Ammon's horn (tissue), 1 donor: ENCODE measurements around the gene ACLY.
"Not testable (repeated sequence)": the region's sequence is repeated elsewhere in the genome, so short reads cannot be mapped to it uniquely, and the experiment has no call there.

Experiments used
- DNase-seq: peaks from one replicate; pipeline ENCODE4 v3.0.0-alpha.2; 2016; ENCODE audit warnings: low spot score

The ACLY gene

GRCh38 chr17:41939693-41940090 is 20.9 kb upstream of the ACLY start:
- no peak for DNase-seq

GRCh38 chr17:41939044-41939692 is 20.4 kb upstream of the ACLY start:
- DNase-seq, result no peak

DNA sequence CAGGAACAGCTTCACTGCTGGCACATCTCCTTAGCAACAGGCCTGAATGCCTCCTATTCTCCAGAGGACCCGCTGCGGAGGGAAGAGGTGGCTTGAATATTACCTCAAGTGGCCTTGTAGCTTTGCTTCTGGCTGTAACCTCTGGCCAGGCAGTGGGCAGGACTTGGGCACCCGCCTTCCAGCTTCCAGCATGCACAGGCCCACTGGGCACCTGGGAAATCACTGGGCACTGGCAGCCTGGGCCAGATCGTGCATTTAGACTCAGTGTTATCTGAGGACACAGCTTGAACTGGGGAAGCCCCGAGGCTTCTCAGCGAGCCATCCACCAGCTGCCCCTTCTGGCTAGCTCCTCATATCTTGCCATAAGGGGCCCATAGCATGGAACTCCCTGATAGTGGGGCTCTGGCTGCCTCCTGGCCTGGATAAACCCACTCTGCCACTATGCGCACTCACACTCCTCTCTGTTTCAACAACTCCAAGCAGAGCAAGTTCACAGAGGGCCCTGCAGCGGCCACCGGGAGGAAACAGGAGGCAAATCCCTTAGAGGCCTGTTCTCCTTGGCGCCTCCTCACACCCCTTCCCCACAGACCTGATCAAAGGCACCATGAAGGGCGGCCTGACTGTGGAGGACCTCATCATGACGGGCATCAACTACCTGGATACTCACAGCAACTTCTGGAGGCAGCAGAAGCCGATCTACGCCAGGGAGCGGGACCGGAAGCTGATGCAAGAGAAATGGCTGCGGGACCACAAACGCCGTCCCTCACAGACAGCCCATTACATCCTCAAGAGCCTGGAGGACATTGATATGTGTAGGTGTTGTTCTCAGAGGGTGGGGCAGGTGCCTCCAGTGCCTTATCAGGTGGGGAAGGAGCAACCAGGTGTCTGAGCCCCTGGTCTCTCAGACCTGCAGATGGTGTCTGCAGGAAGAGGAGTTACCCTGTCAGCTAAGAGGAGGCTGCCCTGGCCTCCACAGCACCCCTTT is 19.5 kb upstream of the ACLY start:
- no peak for DNase-seq

DNA sequence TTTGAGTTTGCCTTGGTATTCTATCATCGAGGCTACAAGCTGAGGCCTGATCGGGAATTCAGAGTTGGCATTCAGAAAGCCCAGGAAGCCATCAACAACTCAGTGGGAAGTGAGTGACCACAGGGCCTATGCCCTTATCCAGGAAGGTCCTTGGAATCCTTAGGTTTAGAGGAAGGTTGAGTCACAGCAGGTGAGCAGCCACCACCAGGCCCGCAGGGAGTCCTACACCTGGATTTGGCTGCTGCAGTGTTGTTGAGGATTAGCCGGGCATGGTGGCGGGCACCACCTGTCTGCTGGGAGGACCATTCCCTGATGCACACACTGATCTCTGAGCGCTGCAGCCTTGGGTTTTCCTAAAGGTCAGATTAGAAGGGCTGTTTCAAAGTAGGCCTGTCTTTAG is 16.9 kb upstream of the ACLY start:
- DNase-seq, result no peak

GRCh38 chr17:41932816-41933389 is 14.2 kb upstream of the ACLY start:
- peak; percentile 28 for DNase-seq

- not testable (repeated sequence) for DNase-seq
These were observed 13.0 kb upstream of the ACLY start for GRCh38 chr17:41931715-41932114.

- DNase-seq, result not testable (repeated sequence)
These were observed 12.0 kb upstream of the ACLY start for GRCh38 chr17:41930833-41931156.

DNA sequence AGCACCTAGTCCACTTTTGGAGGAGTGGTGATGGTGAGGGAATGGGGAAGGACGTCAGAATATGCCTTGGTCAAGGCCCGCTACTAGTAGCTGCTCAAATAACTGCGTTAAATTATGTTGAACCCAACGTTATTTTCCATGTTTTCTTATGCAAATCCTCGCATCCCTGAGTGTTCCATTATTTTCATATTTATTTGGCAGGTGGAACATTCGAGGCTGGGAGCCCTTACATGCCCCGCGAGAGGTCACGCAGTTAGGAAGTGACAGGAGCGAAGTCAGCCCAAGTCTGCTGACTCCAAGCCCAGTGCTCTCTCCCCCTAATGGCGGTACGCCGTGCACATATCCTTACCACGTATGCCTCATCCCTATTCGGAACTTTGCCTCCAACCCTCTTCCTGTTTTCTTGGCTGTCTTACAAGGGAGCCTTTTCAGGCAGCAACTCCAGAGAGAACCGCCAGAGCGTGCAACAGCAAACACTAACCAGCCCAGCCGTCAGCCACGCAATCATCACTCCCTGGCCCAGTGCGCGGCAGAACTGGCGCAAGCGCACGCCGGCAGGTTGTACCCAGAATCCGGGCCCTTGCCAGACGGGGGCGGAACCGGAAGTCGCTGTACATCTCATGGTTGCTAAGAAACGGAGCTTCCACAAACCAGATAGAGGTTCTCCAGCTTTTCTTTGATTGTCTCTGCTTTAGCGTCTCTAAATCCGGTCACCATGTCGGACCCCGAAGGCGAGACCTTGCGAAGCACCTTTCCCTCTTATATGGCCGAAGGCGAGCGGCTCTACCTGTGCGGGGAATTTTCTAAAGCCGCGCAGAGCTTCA is 11.5 kb upstream of the ACLY start, which contains the start of gene ODAD4:
TSS of gene ODAD4 (plus strand) at position 609 of the 824 bp plus-strand sequence. CDS start at position 716, 107 bp downstream.
- peak; percentile 97 for DNase-seq

- no peak for DNase-seq
These were observed 10.0 kb upstream of the ACLY start for GRCh38 chr17:41928693-41929251.

DNA sequence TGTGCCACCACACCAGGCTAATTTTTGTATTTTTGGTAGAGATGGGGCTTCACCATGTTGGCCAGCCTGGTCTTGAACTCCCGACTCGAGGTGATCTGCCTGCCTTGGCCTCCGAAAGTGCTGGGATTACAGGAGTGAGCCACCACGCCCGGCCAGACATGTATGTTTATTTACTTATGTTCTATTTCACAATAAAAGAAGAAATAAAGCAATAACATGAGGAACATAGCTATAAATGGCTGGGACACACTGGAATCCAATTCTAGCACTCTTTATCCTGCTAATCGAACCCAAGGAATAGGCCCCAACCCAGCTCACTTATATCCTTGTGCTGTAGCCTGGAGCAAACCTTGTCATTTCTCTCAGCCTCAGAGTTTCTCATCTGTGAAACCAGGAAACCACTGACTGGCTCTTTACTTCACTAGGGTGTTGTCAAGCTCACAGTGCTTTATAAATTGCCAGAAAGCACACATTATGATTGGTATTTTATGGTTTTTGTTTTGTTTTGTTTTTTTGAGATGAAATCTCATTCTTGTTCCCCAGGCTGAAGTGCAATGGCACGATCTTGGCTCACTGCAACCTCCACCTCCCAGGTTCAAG is 7.3 kb upstream of the ACLY start:
- DNase-seq, result no peak

- no peak for DNase-seq
These were observed 1.8 kb upstream of the ACLY start for GRCh38 chr17:41920580-41920955.

GRCh38 chr17:41919840-41920579 is 1.3 kb upstream of the ACLY start:
- no peak for DNase-seq

DNA sequence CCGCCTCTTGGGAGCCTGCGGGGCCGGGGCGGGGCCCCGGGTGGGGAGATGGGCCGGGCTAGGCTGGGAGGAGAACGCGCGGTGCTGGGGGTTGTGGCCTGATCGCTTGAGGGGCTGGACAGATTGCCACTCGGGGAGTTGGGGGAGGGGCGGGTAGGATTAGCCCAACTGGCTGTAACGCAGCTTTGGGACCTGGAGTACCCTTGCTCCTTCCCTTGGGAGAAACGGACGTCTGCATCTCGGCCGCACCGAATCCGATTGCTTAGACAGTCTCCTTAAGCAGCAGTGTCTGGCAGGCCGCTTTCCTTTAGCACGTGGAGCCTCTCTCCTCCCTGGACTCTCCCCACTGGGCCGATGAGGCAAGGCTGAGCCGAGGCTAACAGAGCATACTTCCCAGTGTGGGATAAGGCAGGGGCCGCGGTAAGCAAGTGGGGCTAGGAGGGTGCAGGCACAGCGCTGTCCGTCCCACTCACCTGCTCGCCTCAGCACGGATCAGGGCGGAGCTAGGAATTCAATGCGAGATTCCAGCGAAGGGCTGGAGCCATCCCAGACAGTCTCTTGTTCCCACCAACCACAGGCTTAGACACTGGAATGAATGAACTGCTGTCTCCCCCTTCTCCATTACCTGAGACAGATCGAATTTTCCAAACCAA is 540 bp upstream of the ACLY start:
- no peak for DNase-seq

DNA sequence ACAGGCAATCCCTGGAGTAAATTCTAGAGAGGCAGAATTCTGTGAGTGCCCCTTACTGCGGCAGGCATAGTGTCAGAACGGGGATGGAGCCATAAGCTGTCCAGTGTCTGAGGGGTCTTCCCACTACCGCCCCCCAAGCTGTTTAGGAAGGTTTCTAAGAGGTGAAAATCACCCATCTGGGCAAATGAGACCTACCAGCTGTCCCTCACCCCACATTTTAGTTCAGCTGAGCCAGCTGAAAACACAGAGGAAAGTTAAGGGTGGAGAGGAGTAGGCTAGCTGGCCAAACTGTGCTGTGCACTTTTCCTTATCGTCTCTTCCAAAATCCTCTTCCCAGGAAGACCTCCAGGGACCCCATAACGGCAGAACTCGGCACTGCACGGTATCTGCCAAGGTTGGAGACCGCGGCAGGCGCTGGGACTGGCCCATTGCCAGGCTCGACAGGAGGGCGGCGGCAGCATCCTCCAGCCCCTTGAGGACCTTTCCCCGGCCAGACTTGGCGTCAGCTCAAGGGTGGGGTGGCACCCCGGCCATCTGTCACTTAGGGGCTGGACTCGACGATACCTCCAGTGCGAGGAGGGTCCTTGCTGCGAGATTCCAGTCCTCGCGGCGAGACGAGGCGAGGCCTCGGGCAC is 955 bp downstream of the ACLY start:
- DNase-seq, result peak; percentile 35

- peak; percentile 77 for DNase-seq
These were observed 1.6 kb downstream of the ACLY start for GRCh38 chr17:41917192-41917591.

GRCh38 chr17:41915566-41915965 is 3.2 kb downstream of the ACLY start:
- DNase-seq, result no peak

- no peak for DNase-seq
These were observed 3.7 kb downstream of the ACLY start for GRCh38 chr17:41915020-41915419.

DNA sequence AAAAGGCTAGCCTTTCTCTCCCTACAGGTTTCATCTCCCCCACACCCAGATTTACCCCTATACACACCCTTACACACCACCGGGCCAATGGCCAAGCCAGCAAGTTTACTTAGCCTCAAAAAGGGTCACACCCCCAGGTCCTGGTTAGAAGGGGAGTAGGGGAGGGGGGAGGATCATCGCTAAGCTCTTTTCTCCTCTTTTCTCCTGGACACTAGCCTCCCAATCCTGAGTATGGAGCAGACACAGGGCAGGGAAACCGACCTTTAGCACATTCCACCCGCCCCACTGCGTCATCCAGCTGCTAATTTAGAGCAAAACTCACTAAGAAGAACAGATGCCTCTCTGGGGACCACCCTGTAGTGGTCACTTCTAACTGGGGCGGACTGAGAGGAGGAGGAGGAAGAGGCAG is 4.4 kb downstream of the ACLY start:
- no peak for DNase-seq

- DNase-seq, result no peak
These were observed 5.0 kb downstream of the ACLY start for GRCh38 chr17:41913798-41914197.

DNA sequence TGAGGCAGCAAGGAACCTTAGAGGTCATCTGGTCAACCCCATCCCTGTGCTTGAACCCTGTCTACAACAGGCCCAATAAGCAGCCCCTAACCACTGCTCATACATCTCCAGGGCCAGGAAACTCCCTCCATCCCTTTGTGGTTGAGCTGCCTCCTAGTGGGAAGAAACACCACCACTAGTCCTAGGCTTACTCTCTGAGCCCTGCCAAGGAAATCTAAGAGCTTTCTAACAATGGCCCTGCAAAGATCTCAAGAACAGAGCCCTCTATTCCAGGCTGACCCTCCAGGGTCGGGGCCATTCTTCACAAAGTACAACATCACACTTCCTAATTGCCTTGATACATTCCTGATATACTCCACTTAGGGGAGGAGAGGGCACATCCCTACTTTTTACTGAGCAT is 5.8 kb downstream of the ACLY start:
- DNase-seq, result no peak
